ENCODE measurements around the gene NUP188. TPM values are rescaled to one million over a fixed set of nuclear protein-coding genes. Genes with fewer than 3 reads are reported as not detected.

The NUP188 gene
- total and polyA plus RNA-seq, 2 of the 13 experiments (the other 11 are each of a cell fraction or from before 2014, with no cell fraction given) = 28.0 to 38.5 TPM

GRCh38 chr9:129013674-129014073 lies 66.2 kb downstream of the NUP188 start:
- ATAC-seq = no peak
- in situ Hi-C loops (cut with HindIII; ENCODE audit: extremely low pct_ligation_motif_present, low pct_unique_long_range_greater_than_20kb) = no loop called here
- BruUV-seq (replicated peaks) = no TSS peak

More at GRCh38 chr9:129013674-129014073, 66.2 kb downstream of the NUP188 start:
- H3K4me1 ChIP-seq (ENCODE audit: insufficient read depth, low read length) = no peaks in the 10 kb centered on the region
- no peaks in the 10 kb centered on the region for H3K79me2 ChIP-seq (ENCODE audit: insufficient read depth, low read length)
- no peak overlapping the region for H3K9ac ChIP-seq (ENCODE audit: insufficient read depth, low read depth, low read length)
- CTCF ChIA-PET (ENCODE audit: low intra/inter-chr PET ratio, low total read pairs) = no interaction called here
- H3K27ac ChIP-seq (ENCODE audit: extremely low read length, insufficient read depth, low read length) = no peak overlapping the region
- FAIRE-seq = no peak
- no peak overlapping the region for H3K4me3 ChIP-seq (replicated peaks in 1 of 3; ENCODE audit: insufficient read depth in 1 of 3, low read depth in 2 of 3, low read length in 3 of 3)
- DNase-seq (ENCODE audit: low spot score) = no peak
- TF ChIP-seq ZXDC (CRISPR knock-in tag; IDR thresholded peaks at IDR 0.05) (no peak), AGO2 (optimal IDR thresholded peaks at IDR 0.05; ENCODE audit: low read depth, low read length) (peak; percentile 25), PHF8 (CRISPR knock-in tag; IDR thresholded peaks at IDR 0.05) (no peak), FIP1L1 (IDR thresholded peaks at IDR 0.05; ENCODE audit: borderline replicate concordance, insufficient read depth, low read depth, low read length) (no peak), MIER3 (CRISPR knock-in tag; IDR thresholded peaks at IDR 0.05; ENCODE audit: borderline replicate concordance) (no peak), MAX (IDR thresholded peaks at IDR 0.05) (no peak)
- POLR2A ChIA-PET = no interaction called here
- H4K20me1 ChIP-seq (ENCODE audit: insufficient read depth, low read length) = no peaks in the 10 kb centered on the region
- WGBS (ENCODE audit: low lambda C conversion rate) = 95% methylated on average over 10 of the region's 11 CpGs
- H3K36me3 ChIP-seq (replicated peaks in 1 of 2; ENCODE audit: control insufficient read depth in 1 of 2, insufficient read depth in 2 of 2, low read length in 2 of 2) = peaks cover 9 to 17% of the 10 kb centered on the region in 2 experiments; a peak in 4 of 5 replicates
- no peak overlapping the region for H2AFZ ChIP-seq (ENCODE audit: low read length)
- no peak overlapping the region for H3K4me2 ChIP-seq (ENCODE audit: low read depth, low read length)
- no peaks in the 10 kb centered on the region for H3K9me3 ChIP-seq (ENCODE audit: low read length)
- no peaks in the 10 kb centered on the region for H3K27me3 ChIP-seq (ENCODE audit: control insufficient read depth in 1 of 2, insufficient read depth in 2 of 2, low read length in 2 of 2)
- intact Hi-C loops (cut with micrococcal nuclease; ENCODE audit: unreplicated experiment) = no loop called here

Measured in HepG2 (cell line).